NCI-H2081 treated with DMSO at 0.1 percent for 48 hours (cell line): ENCODE measurements around the gene MAB21L2.

Source experiments
- DNase-seq: peaks from one replicate; lab custom pipeline; 2025; lab: John Stamatoyannopoulos, UW

The MAB21L2 gene

GRCh38 chr4:150619042-150619441 is 37.1 kb downstream of the MAB21L2 start:
- no peak for DNase-seq

DNA sequence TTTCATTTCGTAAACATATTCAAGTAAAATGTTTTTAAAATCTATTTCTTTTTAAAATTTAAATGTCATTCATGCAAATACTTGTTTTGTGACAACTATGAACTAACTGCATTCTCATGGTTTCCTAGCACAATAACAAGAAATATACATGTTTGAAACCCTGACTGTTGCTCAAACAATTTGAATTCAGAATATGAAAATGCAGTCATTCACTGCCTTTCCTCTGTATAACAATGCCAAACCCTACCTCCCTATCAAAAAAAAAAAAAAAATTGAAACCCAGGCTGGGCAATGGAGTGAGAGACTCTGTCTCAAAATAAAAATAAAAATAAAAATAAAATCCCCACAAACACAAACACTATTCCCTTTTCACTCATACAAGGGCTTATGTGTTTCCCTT is 42.1 kb downstream of the MAB21L2 start:
- no peak for DNase-seq

- no peak for DNase-seq
Observed at GRCh38 chr4:150625033-150625432, 43.1 kb downstream of the MAB21L2 start.

GRCh38 chr4:150628073-150628472 is 46.1 kb downstream of the MAB21L2 start:
- no peak for DNase-seq

GRCh38 chr4:150632639-150633038 is 50.7 kb downstream of the MAB21L2 start:
- no peak for DNase-seq
